GM19463 (cell line): ENCODE results near the gene CHRDL2.

ENCODE experiments used
- ATAC-seq: cut with Tn5 transposase; IDR thresholded peaks from one replicate; pipeline ENCODE4 v1.9.1; 2021; ENCODE audit warnings: mild to moderate bottlenecking, moderate library complexity; ENCODE audit not compliant: unreplicated experiment

Gene CHRDL2

DNA sequence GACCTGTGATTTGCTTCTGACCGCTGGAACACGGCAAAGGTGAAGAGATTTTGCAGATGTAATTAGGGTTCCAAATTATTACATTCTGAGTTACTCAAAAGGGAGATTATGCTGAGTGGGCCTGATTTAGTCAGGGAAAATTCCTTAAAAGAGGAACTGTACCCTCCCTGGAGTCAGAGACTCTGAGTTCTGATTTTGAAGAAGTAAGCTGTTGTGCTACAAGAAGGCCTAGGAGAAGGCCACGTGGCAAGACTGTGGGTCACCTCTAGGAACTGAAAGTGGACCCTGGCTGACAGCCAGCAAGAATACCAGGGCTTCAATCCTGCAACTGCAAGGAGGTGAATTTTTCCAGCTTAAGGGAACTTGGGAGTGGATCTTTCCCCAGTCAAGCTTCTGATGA lies 45.3 kb downstream of the CHRDL2 start:
- no peak for ATAC-seq

DNA sequence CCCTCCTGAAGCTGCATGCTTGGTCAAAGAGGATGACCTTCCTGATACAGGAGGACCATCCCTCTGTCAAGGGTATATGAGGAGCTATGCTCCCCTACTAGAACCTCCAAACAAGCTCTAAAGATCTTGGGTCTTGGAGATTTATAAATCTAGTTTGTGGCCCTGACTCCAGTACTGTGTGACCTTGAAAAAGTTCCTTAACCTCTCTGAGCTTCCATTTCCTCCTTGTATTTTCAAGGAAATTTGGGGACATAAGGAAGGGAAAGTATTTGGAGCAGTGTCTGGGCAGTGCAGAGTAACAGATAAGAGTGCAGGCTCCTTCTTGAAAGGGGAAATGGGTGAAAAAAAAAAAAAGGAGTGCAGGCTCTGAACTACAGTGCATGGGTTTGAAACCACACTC lies 45.9 kb downstream of the CHRDL2 start:
- ATAC-seq: no peak

DNA sequence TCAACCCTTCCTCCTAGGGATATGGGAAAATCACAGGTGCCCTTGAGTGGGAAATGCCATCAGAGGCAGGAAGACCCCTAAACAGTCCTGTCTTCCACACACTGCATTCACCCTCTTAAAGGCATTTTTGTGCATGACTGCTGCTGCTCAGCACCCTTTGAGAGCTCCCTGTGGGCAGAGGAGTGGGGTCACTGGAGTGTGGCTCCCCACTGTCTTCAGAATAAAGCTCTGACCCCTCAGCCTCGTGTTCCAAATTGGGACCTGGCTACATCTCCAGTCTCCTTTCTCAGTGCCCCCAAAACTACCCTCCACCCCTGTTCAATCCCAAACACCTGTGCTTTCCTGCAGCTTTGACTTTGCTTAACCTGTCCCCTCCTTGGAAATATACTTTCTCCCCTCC lies 46.6 kb downstream of the CHRDL2 start:
- ATAC-seq: no peak

GRCh38 chr11:74683941-74684481 lies 47.2 kb downstream of the CHRDL2 start:
- ATAC-seq: no peak

- ATAC-seq: no peak
Observed at GRCh38 chr11:74683279-74683871, 47.9 kb downstream of the CHRDL2 start.

DNA sequence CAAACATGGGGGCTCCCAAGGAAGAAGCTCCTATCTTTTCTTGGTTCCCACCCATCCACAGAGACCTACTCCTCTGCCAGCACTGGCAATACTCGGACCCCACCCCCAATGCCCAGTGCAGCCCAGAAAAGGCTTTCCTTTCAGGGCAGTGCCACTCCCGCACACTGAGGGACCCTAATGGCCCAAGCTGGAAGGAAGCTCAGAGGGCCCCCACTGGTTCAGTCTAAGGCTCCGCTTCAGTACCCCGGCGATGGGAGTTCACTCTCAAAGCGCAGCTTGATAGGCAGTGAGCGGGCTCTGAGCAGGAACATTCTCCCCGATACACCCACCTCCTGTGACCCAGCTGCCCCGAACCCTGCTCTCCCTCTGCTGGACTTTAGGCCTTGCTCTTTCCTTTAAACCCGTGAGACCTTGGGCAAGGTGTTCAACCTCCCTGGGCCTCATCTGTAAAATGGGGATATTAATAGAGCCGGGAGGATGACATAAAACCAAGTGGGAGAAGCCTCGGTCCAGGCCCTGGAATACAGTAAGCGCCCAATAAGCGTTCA lies 48.4 kb downstream of the CHRDL2 start:
- no peak for ATAC-seq

- no peak for ATAC-seq
Observed at GRCh38 chr11:74681686-74682651, 49.3 kb downstream of the CHRDL2 start.

DNA sequence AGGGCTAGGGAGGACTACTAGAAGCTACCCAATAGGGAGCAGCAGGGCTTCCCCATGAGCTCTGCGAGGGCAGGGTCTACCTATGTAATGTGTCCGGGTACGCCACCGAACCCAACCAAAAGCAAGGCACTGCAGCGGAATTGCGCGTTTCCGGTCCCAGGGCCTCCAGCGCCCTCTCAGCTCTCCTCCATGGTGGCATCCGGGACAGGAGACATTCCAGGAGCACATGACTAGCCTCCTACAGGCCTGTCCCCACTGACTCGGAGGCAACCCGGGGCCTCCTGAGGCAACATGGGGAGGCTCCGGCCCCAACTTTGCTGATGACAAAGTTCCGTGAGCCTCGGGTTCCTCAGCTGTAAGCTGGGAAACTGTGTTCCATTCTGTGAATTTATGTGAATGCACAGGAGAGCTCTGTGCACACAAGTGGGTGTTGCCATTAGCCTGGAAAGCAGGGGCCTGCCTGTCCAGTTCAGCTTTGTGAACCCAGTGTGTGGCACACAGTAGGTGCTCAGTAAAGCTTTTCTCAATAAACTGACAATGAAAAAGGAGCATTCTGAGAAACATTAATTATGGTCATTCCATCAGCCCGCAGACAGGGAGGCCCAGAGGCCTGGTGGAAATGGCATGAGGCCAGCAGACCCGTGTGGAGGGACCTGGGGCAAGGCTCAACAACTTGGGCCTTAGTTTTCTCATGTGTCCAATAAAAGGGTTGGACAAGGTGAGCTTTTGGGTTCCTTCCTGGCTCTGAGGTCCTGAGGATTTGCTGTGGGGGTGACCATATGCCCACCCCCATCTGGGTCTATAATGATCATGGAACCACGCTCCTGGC lies 50.3 kb downstream of the CHRDL2 start:
- ATAC-seq: no peak

DNA sequence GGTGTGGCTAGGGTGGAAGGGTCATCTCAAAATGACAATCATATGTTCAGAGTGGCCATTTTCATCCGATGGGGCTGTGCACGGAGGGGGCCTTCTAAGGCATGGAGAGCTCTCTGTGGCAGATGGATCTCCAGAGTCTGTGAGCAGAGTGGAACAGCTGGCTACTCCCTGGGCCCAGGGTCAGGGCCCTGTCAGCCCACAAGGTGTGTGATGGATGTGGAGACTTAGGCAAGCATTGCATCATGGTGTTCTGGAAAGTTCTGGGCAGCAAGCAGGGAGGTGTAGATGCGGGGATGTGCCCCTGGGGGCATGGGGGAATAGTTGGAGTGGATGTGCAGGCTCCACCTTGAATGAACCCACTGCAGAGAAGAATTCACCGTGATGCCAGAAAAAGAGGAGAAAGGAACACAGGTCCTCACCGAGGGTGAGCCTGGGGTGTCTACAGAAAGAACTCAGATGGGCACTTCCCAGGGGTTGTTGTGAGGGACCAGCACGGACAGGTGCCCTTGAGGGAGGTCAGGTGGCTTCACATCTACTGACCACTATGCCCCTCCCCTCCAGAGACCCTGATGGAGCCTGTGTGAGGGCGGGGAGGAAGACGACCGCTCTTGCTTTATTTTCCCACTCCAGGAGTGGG lies 51.1 kb downstream of the CHRDL2 start:
- no peak for ATAC-seq

DNA sequence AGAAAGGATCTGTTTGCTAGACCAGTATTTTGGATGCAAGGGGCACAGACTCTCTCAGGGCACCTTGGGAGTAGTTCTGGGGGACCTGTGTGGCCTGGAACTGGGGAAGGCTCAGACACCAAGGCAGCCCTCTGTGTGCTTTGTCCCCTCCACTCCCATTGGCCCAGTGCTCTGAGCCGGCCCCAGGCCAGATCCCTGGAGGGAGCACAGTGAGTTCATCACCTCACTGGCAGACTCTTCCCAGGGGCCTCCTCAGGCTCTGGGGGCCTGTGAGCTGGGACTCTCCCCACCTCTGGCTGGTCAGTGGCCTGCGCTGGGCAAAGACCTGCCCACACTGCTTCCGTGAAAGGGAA lies 51.7 kb downstream of the CHRDL2 start:
- ATAC-seq: no peak

GRCh38 chr11:74678591-74679512 lies 52.4 kb downstream of the CHRDL2 start:
- no peak for ATAC-seq

- no peak for ATAC-seq
Observed at GRCh38 chr11:74678041-74678440, 53.2 kb downstream of the CHRDL2 start.

GRCh38 chr11:74677131-74677530 lies 54.1 kb downstream of the CHRDL2 start:
- ATAC-seq: no peak

- no peak for ATAC-seq
Observed at GRCh38 chr11:74676596-74676995, 54.6 kb downstream of the CHRDL2 start.

GRCh38 chr11:74675761-74676160 lies 55.5 kb downstream of the CHRDL2 start:
- no peak for ATAC-seq

DNA sequence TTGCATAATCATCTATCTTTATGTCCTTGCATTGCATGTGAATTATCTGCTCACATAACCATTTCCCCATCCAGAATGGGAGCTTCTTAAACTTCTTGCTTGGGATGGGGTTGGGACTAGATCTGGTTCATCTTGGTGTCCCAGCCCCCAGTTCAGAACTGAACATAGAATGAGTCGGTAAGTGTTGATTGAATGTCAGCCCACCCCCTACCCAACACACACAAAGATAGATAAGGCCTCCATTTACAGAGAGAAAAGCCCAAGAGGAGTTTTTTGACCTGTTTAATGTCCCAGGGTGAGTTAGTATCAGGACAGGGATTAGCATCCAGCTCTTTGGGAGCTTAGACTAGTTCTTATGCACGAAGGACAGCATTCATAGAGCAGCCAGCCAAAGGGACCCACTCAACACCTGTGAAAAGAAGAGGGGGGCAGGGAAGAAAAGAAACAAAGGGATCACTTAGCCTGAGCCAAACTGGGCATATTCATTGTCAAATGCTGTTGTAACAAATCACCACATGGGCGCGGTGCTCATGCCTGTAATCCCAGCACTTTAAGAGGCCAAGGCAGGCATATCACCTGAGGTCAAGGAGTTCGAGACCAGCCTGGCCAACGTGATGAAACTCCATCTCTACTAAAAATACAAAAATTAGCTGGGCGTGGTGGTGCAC lies 57.4 kb downstream of the CHRDL2 start:
- ATAC-seq: no peak

DNA sequence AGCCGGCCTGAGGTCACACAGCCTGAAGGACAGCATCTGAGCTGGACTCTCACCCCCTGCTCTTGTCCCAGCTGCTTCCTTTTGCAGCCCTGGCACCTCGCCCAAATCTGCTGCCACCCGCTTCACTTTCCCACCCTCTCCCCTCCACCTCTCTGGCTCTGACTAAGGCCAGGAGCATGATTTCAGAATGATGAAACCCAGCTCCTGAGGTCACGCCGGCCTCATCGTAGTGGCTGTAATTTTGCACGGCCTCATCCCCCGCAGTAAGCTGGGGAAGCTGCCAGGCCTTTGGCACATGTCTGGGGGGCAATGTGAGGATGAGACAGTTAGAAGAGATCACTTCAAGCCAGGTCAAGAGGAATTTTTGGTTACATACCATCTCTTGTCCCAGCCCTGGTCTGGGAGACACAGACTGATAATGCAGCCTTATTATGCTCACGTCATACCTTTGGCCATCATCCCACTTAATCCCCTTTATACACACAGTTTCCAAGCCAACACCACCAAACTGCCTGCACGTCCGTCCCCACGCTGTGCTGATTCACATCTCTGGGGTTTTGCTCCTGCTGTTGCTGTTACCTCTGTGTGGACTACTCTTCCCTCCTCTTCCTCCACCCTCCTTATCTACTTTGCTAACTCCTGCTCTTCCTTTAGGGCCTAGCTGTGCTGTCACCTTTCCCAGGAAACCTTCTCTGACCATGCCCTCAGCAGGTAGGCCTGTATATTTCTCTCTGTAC lies 58.1 kb downstream of the CHRDL2 start:
- no peak for ATAC-seq

GRCh38 chr11:74672332-74672955 lies 58.8 kb downstream of the CHRDL2 start:
- ATAC-seq: no peak
